Astrocyte of the cerebellum (primary cell): ENCODE data around the gene SIN3B.
A peak's percentile ranks its signal among the peaks of the same experiment; 100 is the strongest.

Source experiments
- DNase-seq: peaks from one replicate; pipeline ENCODE4 v3.0.0-alpha.2; 2011; ENCODE audit warnings: low read depth
- H3K4me3 ChIP-seq: 2 replicates; pipeline ENCODE4 v1.5.1; 2011; ENCODE audit warnings: mild to moderate bottlenecking, low read depth, low read length, moderate library complexity
- in situ Hi-C: cut with HindIII; loops from 2 replicates; pipeline ENCODE4 v1.10.0; 2017; ENCODE audit warnings: low sequenced_read_pairs
- TF ChIP-seq, protein P1 (sequence below): IDR thresholded peaks from 2 replicates; pipeline ENCODE4 v1.5.1; 2012; ENCODE audit warnings: low read length, low read depth, moderate library complexity, mild to moderate bottlenecking; ENCODE audit errors: missing control alignments

SIN3B gene

DNA sequence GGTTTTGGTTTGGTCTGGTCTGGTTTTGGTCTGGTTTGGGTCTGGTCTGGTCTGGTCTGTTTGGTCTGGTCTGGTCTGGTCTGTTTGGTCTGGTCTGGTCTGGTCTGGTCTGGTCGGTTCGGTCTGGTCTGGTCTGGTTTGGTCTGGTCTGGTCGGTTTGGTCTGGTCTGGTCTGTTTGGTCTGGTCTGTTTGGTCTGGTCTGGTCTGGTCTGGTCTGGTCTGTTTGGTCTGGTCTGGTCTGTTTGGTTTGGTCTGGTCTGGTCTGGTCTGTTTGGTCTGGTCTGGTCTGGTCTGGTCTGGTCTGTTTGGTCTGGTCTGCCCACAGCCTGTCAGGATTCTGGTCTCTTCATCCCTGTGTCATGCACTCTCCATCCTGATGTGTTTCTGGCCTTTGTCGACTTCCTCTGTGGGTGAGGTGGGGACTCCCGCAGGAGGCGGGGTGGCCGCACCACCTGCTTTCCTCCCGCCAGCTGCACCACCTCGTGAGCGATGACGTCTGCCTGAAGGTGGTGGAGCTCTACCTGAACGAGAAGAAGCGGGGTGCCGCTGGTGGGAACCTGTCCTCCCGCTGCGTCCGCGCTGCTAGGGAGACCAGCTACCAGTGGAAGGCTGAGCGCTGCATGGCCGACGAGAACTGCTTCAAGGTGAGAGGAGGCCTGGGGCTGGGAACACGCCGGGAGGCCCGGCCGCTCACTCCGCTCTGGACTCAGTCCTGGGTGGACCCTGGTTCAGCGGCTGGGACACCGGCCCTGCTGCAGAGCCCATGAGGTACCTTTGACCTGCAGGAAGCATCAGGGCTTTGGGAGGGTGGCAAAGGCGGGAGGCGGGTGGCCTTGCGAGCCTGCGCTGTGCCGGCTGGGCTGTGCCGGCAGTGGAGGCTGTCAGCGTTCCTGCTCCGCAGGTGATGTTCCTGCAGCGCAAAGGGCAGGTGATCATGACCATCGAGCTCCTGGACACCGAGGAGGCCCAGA is 46.7 kb downstream of the SIN3B start:
- no peak for DNase-seq

DNA sequence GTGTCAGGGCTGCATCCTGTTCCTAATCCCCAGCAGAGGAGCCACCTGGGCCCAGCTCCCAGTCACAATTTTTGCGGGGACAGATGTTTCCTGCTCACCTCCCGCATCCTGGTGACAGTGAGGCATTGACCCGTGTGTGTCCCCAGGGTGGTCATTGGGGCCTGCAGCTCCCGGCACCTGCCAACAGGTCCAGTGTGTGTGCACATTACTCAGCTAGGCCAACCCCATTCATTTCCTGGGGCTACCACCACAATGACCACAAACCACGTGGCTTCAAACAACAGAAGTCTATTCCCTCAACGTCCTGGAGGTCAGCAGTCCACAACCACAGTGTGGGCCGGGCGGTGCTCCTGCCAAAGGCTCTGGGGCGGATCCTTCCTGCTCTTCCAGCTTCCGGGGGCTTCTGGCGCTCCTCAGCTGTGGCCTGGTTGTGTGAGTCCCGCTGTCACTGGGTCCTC is 47.7 kb downstream of the SIN3B start:
- TF ChIP-seq, protein P1, sequence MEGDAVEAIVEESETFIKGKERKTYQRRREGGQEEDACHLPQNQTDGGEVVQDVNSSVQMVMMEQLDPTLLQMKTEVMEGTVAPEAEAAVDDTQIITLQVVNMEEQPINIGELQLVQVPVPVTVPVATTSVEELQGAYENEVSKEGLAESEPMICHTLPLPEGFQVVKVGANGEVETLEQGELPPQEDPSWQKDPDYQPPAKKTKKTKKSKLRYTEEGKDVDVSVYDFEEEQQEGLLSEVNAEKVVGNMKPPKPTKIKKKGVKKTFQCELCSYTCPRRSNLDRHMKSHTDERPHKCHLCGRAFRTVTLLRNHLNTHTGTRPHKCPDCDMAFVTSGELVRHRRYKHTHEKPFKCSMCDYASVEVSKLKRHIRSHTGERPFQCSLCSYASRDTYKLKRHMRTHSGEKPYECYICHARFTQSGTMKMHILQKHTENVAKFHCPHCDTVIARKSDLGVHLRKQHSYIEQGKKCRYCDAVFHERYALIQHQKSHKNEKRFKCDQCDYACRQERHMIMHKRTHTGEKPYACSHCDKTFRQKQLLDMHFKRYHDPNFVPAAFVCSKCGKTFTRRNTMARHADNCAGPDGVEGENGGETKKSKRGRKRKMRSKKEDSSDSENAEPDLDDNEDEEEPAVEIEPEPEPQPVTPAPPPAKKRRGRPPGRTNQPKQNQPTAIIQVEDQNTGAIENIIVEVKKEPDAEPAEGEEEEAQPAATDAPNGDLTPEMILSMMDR = no peak

More for the DNA sequence above, 46.7 kb downstream of the SIN3B start:
- TF ChIP-seq, protein P1 = no peak
- in situ Hi-C loops = no loop called here
- H3K4me3 ChIP-seq = no peak overlapping the region

DNA sequence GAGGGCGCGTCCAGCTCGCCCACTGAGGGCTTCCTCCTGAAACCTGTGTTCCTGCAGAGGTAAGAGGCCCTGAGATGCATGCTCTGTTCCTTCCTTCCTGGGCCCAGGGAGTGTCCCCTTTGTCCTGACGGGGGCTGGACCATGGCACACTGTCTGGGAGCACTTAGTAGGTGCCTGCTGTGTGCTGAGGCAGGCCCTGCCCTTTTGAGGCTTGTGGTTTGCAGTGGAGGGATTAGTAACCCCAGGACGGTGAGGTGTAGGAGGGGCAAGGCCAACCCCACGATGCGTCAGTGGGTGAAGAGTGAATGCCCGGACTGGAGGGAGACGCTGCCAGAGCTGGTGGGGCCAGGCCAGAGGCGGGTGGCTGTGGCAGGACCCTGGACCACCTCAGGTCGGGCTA is 48.4 kb downstream of the SIN3B start:
- no peak for DNase-seq
- TF ChIP-seq, protein P1 = no peak
- H3K4me3 ChIP-seq = no peak overlapping the region
- in situ Hi-C loops = no loop called here

More for the DNA sequence above, 47.7 kb downstream of the SIN3B start:
- H3K4me3 ChIP-seq = no peak overlapping the region
- peak; percentile 57 for DNase-seq
- in situ Hi-C loops = no loop called here

DNA sequence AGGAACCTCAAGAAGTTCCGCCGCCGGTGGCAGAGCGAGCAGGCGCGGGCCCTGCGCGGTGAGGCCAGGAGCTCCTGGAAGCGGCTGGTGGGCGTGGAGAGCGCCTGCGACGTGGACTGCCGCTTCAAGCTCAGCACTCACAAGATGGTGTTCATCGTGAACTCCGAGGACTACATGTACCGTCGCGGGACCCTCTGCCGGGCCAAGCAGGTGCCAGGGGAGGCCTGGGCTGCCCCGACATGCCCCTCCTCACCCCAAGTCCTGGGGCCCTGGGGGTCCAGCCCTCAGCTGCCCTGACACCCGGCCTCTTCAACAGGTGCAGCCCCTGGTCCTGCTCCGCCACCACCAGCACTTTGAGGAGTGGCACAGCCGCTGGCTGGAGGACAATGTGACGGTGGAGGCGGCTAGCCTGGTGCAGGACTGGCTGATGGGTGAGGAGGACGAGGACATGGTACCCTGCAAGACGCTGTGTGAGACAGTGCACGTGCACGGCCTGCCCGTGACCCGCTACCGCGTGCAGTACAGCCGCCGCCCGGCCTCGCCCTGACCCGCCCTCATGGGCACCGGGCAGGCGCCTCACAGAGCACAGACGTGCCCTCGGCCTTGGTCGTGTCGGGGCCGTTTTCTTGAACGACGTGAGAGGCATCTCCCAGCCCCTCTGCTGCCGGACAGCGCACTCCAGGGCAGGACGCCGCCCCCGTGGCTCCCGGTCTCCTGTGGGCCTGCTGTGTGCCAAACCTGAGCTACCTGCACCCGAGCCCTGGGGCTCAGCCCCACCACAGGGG is 49.2 kb downstream of the SIN3B start:
- H3K4me3 ChIP-seq = no peak overlapping the region
- in situ Hi-C loops = no loop called here
- no peak for DNase-seq

DNA sequence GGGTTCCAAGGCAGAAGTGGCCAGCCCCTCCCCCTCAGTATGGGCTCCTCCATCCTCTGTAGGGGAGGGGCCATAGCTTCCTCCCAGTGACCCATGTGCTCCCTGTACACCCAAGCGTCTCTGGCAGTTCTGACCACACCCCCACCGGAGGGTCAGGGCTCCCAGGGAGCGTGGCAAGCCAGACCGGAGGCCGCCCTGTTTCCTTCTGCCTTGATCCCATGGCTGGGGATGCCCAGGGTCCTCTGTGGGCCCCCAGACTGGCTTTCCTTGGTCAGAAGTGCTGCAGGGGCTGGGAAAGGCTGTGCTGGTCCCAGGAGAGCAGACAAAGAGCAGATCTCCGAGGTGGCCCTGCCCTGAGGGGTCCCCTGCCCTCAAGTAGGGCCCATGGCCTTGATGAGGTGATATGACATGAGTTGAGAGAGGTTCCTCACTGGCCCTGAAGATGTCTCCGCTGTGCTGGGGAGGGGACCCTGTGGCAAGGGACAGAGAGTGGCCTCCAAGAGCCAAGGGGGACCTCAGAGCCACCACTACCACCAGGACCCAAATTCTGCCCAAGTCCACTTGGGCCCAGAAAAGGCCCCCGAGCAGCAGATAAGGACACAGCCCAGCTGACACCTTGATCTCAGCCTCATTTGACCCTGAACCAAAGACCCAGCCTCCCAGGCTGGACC is 51.8 kb downstream of the SIN3B start:
- no peak for DNase-seq
- in situ Hi-C loops = loop anchor here (10.0 kb wide), 1 partner anchor 154 kb away; no protein-coding TSS in a partner anchor
- H3K4me3 ChIP-seq = no peak overlapping the region
- TF ChIP-seq, protein P1 = no peak

More for the DNA sequence above, 49.2 kb downstream of the SIN3B start:
- TF ChIP-seq, protein P1 = no peak

DNA sequence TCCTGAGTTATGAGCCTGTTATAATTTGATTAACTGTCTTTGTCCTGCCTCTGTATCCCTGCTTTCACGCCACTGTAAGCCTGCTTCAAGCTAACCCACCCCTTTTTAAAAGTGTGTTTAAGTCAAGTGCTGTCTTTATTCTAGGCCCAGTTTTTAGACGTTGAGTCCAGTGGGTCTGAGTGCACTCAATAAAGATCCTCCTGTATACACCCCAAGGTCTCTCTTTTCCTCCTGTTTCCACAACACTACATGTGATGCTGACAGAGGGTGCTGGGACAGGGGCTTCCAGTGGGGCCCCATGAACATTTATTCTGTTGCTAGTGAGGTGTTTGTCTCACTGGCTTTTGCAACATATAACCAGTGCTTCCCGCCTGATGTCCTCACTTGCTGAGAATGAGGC is 52.9 kb downstream of the SIN3B start:
- no peak overlapping the region for H3K4me3 ChIP-seq
- TF ChIP-seq, protein P1 = no peak
- in situ Hi-C loops = loop anchor here (10.0 kb wide), 1 partner anchor 153 kb away; no protein-coding TSS in a partner anchor
- DNase-seq = no peak
